ENCODE results near the gene SPANXD. TPM values are rescaled to one million over a fixed set of nuclear protein-coding genes. Genes with fewer than 3 reads are reported as not detected.
"Not testable (repeated sequence)": the region's sequence is repeated elsewhere in the genome, so short reads cannot be mapped to it uniquely, and the experiment has no call there.

The SPANXD gene, protein sequence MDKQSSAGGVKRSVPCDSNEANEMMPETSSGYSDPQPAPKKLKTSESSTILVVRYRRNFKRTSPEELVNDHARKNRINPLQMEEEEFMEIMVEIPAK
- total RNA-seq, result not detected

DNA sequence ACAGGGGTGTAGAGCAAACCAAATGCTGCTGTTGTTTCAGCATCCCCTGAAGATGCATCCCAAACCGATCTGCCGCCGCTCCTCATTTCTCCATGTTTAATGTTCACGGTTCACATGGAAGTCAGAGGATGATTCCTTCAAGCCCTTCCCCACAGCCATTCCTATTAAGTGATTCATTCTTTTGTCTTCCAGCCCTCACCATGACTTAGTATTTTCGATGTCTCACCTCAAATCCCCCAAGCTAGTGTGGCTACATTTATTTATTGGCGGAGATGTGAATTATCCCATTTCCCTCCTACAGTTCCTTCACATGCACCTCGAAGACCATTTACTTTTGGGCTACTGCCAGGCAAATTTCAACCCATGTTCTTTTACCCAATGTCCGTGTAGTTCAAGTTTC lies at the start of gene SPANXD:
SPANXD (minus strand) TSS at position 101 of the 400 bp plus-strand sequence. CDS start 334 bp downstream, outside the sequence.
- H3K4me1 ChIP-seq, H3K4me3 ChIP-seq: not testable (repeated sequence)

GRCh38 chrX:141742666-141743065 lies 44.1 kb upstream of the SPANXD start:
- no peak for DNase-seq
- no peak for TF ChIP-seq CTCF (IDR thresholded peaks at IDR 0.05)
- no peak for TF ChIP-seq POLR2A (IDR thresholded peaks at IDR 0.05)
- Histone ChIP-seq H3K27ac (no peak overlapping the region), H3K4me3 (no peak overlapping the region), H3K27me3 (no peaks in the 10 kb centered on the region), H3K4me1 (no peaks in the 10 kb centered on the region), H3K9me3 (no peaks in the 10 kb centered on the region), H3K36me3 (no peaks in the 10 kb centered on the region)

More for the DNA sequence above, at the start of gene SPANXD:
- not testable (repeated sequence) for H3K36me3 ChIP-seq, H3K27me3 ChIP-seq, H3K27ac ChIP-seq, DNase-seq, H3K9me3 ChIP-seq

DNA sequence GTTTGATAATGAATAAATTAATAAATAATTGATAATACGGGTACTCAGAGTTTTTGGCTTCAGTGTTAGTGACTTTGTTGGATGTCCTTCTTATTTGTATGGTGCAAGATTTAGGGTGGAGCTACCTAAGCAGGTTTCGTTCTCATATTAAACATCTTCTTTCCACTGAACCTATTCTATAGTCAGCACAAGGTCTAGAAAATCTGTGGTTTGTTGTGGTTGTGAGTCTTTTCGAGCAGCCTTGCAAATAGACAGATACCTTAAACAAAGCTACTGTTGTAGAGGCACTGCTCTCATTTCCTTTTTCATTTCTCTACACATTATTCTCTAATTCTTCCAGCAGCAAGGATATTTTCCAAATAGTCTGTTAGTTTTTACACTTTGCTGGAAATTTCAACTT lies 38.1 kb upstream of the SPANXD start:
- Histone ChIP-seq H3K4me1 (no peaks in the 10 kb centered on the region), H3K9me3 (no peaks in the 10 kb centered on the region)
- DNase-seq, result no peak

DNA sequence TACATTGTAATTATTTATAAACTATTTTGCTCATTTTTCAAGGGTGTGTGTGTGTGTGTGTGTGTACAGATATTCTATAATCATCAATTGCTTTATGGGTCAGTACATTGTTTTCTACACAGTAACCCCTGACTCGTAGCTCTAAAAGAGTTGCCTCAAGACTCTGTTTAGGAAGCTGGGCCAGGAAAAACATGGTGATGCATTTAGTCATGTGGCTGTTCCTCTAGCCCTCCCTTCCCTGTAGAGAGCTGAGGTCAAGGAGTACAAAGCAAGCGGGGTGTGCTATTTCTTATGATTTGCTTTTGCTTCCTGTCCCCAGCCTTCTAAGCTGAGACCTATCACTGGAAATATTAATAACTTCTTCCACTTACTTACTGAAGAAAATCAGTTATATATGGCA lies 34.8 kb upstream of the SPANXD start:
- no peak for DNase-seq
- TF ChIP-seq POLR2A (IDR thresholded peaks at IDR 0.05) (no peak), CTCF (IDR thresholded peaks at IDR 0.05) (no peak)
- H3K27me3 ChIP-seq, result no peaks in the 10 kb centered on the region
- H3K4me1 ChIP-seq, result no peaks in the 10 kb centered on the region
- H3K4me3 ChIP-seq, result no peak overlapping the region
- no peaks in the 10 kb centered on the region for H3K9me3 ChIP-seq
- no peaks in the 10 kb centered on the region for H3K36me3 ChIP-seq
- H3K27ac ChIP-seq, result no peak overlapping the region

More for the DNA sequence above, 38.1 kb upstream of the SPANXD start:
- Histone ChIP-seq H3K4me3 (no peak overlapping the region), H3K27me3 (no peaks in the 10 kb centered on the region), H3K36me3 (no peaks in the 10 kb centered on the region), H3K27ac (no peak overlapping the region)
- TF ChIP-seq CTCF (IDR thresholded peaks at IDR 0.05) (no peak), POLR2A (IDR thresholded peaks at IDR 0.05) (no peak)

- H3K27ac ChIP-seq, result no peak overlapping the region
- no peak overlapping the region for H3K4me3 ChIP-seq
- no peak for TF ChIP-seq CTCF (IDR thresholded peaks at IDR 0.05)
- TF ChIP-seq POLR2A (IDR thresholded peaks at IDR 0.05), result no peak
- no peaks in the 10 kb centered on the region for H3K9me3 ChIP-seq
- H3K4me1 ChIP-seq, result no peaks in the 10 kb centered on the region
- no peaks in the 10 kb centered on the region for H3K36me3 ChIP-seq
- no peaks in the 10 kb centered on the region for H3K27me3 ChIP-seq
- DNase-seq, result no peak
Observed at GRCh38 chrX:141732031-141732430, 33.5 kb upstream of the SPANXD start.

DNA sequence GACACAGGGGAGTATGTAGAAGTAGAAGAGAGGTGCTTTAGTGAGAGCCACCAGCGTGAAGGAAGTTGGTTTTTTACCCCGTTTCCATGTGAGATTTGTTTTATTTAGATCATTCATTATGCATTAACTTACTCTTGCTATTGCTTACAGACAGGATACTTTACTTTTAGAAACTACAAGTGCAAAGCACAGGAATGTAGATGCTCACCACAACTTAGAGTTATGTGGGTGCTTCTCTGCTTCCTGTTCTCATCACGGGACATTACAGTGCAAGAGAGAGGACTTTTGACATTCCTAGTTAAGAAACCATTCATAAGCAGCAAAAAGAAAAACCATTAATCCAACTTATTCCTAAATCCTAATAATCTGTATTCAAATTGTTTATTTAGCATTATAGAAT lies 25.6 kb upstream of the SPANXD start:
- H3K4me1 ChIP-seq, result no peaks in the 10 kb centered on the region
- no peak overlapping the region for H3K27ac ChIP-seq
- no peaks in the 10 kb centered on the region for H3K27me3 ChIP-seq
- H3K4me3 ChIP-seq, result no peak overlapping the region
- H3K9me3 ChIP-seq, result no peaks in the 10 kb centered on the region
- TF ChIP-seq POLR2A (IDR thresholded peaks at IDR 0.05) (no peak), CTCF (IDR thresholded peaks at IDR 0.05) (no peak)
- no peak for DNase-seq
- H3K36me3 ChIP-seq, result no peaks in the 10 kb centered on the region
